GM19463 (cell line): ENCODE measurements around the gene ISYNA1.
"Not testable (repeated sequence)": the region's sequence is repeated elsewhere in the genome, so short reads cannot be mapped to it uniquely, and the experiment has no call there.

Experiments
- ATAC-seq: cut with Tn5 transposase; IDR thresholded peaks from one replicate; pipeline ENCODE4 v1.9.1; 2021; ENCODE audit warnings: mild to moderate bottlenecking, moderate library complexity; ENCODE audit not compliant: unreplicated experiment

The ISYNA1 gene

DNA sequence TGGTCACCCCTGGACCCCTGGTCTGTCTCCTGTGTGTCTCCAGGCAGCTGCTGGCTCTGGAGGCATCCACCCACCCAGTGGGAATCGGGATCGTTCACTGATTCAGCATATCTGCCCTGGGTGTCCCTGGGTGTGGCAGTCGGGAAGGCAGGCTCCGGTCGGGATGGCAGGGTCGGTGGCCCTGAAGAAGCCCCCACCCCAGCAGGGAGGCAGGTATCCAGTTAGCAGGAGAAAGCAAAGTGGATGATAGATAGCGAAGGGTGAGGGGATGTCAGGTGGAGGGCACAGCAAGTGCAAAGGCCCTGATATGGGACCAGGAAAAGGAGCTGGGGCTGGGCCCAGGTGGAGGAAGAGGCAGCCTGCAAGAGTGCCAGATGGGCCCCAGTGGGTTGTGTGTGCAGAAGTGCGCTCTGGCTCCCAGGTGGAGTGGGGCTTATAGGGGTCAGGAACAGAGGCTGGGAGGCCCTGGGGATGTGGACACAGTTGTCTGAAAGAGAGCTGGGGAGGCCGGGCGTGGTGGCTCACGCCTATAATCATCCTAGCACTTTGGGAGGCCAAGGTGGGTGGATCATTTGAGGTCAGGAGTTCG is 16.5 kb downstream of the ISYNA1 start:
- no peak for ATAC-seq

- ATAC-seq: no peak
Measured at GRCh38 chr19:18420930-18421329, 17.0 kb downstream of the ISYNA1 start.

DNA sequence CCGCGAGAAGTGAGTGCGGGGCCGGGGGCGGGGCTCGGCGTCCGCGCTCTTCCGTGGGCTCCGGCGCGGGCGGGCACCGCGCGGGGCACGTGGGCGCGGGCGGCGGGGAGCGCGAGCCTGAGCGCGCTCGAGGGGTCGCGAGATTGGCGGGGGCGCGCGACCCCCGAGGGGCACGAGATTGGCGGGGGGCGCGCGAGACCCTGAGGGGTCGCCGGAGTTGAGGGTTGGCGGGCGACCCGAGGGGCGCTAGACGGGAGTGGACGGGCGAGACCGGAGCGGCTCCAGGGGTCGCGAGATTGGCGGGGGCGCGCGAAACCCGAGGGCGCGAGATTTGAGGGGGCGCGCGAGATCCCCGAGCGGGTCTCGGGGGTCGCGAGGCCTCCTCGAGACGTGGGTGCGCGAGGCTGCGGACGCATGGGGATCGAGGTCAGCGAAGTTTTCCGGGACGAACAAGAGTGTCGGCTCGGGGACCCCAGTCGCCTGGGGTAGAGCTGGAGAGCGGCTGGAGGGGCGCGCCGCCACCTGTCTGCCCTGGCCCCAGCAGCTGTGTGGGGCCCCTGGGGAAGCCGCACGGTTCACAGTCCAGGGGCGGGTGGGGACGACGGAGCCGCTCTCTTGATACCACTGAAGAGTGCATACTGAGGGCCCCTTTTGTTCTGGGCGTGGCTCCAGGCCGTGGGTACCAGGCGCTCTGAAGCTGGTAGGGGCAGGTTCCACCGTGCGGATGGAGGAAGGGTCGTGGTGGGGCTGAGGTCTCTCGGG is 18.1 kb downstream of the ISYNA1 start:
- ATAC-seq: no peak

DNA sequence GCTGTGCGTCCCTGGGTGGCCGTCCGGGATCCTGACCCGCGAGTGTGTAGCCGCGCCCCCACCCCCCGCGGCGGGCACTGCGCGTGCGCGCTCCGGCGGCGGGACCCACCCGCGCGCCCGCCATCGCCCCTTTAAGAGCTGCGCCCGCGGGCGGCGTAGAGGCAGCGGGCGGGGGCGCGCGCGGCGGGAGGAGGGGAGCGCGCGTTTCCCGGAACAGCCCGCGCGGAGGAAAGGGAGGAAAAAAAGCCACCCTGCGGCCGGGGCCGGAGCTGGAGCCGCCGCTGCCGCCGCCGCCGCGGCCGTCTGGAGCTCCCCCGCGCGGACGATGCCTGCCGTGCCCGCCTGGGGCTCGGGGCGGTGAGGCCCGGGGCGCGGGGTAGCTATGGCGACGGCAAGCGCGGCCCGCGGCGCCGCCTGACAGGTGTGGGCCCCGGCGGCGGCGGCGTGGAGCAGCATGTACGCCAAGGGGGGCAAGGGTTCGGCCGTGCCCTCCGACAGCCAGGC is 18.7 kb downstream of the ISYNA1 start, which contains the start of gene SSBP4:
Gene SSBP4, plus strand, starts transcription at position 204 of the 504 bp plus-strand sequence. Its CDS starts 251 bp downstream, at position 455.
- peak; percentile 41 for ATAC-seq

- ATAC-seq: no peak
Measured at GRCh38 chr19:18418483-18419194, 19.3 kb downstream of the ISYNA1 start.

DNA sequence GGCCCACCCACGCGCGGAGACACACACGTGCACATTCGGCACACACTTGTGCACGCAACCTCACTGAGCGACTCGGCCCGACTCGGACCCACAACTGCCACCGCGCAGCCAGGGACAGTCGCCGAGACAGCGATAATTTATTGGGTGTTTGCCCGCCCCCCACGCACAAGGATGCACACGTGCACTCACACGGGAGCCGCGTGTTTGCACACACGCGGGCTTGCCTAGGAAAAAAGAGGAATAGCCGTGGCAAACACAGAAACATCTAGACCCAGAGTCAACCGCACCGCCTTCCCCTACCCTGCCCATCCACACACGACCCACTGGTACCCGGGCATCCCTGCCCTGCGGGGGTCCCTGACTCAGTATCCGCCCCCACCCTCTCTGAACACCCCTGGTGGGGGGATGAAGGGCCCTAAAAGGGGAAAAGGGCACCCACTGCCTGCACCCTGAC is 19.9 kb downstream of the ISYNA1 start:
- no peak for ATAC-seq

DNA sequence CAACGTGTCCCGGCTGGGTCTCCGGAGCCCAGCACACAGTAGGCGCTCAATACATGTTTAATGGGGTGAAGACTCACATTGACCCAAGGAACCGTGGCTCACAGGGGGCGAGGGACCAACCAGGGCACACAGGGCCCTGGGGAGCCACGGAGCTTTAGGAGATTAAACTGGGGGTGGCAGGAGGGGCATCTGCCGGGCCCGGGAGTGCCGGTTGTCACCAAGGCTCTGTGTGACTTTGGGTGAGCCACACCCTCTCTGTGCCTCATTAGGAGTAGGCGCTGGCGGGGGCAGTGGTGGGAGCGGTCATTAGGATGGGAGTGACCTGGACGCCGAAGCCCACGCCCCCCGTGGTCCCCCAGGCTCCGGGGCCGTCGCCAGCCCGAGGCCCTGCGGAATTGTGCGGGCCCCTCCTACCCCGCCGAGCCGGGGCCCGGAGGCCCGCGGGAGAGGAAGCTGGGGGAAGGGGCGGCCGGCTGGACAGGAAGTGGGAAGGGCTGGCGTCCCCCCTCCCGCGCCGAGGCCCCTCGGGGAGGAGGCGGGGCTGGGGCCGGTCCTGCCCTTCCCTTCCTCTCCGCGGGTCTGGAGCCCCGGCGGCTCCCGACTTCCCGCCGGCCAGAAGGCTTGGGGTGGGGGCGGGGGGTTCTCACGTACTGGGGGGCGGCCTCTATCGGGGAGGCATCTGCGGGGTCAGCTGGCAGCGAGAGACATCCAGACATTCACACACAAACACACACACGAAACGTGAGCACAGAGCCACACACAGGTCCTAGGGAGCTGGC is 20.5 kb downstream of the ISYNA1 start:
- no peak for ATAC-seq

- no peak for ATAC-seq
Measured at GRCh38 chr19:18416778-18417249, 21.1 kb downstream of the ISYNA1 start.

DNA sequence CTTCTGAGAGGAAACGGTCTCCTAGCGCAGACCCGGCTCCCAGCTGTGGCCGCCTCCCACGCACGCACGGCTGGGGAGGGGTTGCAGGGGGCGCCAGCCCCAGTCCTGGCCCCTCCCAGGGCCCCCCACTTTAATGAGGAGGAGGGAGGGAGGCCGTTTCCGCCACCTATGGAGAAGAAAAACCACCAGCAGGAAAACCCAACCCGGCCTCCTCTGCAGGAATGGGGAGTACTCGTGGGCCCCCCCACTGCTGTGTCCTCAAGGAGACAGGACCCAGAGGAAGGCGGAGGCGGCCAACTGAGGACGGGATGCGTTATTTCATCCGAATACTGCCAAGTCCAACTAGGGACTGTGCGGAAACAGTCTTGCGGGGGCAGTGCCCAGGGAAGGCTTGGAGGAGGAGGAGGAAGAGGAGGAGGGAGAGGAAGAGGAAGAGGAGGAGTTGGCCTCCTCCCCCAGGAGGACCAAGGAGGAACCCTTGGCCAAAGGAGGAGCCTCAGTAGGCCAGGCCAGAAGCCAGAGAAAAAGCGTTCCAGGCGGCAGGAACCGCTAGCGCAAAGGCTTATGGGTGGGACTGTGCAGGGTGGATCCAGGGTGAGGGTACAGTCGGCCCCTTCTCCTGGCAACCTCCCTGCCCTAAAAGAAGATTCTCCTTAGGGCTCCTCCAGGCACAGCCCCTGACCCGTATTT is 22.6 kb downstream of the ISYNA1 start:
- ATAC-seq: no peak

- no peak for ATAC-seq
Measured at GRCh38 chr19:18414504-18415177, 23.3 kb downstream of the ISYNA1 start.

GRCh38 chr19:18412610-18413239 is 25.2 kb downstream of the ISYNA1 start:
- no peak for ATAC-seq

DNA sequence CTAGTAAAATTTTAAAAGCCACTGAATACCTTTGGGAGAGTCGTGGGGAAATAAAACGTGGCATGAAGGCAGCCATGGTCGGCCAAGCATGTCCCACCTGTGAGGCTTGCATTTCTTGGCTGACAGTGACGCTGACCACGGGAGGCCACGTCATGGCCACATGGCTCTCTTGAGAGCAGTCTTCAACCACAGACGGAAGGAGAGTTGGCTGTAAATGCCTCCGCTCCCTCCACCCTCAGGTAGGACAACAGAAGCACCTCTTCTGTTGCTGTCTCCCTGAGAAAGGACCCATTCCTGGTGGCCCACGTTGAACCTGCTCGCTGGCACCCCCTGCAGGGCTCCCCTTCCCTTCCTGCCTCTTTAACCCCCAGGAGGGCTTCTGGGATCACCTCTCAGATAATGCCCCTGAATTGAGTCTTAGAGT is 29.9 kb downstream of the ISYNA1 start:
- no peak for ATAC-seq

DNA sequence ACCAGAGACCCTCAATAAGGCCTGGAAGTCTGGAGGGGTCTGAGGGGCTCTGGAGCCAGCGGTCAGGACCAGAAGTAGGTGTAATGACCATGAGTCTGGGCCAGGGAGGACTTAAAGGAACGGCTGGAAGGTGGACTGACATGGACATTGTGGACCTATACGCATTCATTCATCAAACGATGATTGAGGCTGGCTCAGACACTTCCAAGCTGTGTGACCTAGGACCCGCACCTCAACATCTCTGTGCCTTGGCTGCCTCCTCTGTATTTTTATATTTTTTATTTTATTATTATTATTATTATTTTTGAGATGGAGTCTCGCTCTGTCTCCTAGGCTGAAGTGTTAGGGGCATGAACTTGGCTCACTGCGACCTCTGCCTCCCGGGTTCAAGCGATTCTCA is 31.2 kb downstream of the ISYNA1 start:
- ATAC-seq: no peak

GRCh38 chr19:18405754-18406153 is 32.2 kb downstream of the ISYNA1 start:
- ATAC-seq: not testable (repeated sequence)

- not testable (repeated sequence) for ATAC-seq
Measured at GRCh38 chr19:18402455-18403248, 35.3 kb downstream of the ISYNA1 start.

GRCh38 chr19:18401580-18402112 is 36.3 kb downstream of the ISYNA1 start:
- ATAC-seq: no peak

- no peak for ATAC-seq
Measured at GRCh38 chr19:18399008-18399407, 38.9 kb downstream of the ISYNA1 start.
